ENCODE results near the gene MOSMO.
"Not testable (repeated sequence)": the region's sequence is repeated elsewhere in the genome, so short reads cannot be mapped to it uniquely, and the experiment has no call there.

Gene MOSMO

GRCh38 chr16:22001591-22001990 is 6.3 kb upstream of the MOSMO start:
- H3K4me3 ChIP-seq (ENCODE audit: low read length), result no peak overlapping the region
- TF ChIP-seq, protein P1, sequence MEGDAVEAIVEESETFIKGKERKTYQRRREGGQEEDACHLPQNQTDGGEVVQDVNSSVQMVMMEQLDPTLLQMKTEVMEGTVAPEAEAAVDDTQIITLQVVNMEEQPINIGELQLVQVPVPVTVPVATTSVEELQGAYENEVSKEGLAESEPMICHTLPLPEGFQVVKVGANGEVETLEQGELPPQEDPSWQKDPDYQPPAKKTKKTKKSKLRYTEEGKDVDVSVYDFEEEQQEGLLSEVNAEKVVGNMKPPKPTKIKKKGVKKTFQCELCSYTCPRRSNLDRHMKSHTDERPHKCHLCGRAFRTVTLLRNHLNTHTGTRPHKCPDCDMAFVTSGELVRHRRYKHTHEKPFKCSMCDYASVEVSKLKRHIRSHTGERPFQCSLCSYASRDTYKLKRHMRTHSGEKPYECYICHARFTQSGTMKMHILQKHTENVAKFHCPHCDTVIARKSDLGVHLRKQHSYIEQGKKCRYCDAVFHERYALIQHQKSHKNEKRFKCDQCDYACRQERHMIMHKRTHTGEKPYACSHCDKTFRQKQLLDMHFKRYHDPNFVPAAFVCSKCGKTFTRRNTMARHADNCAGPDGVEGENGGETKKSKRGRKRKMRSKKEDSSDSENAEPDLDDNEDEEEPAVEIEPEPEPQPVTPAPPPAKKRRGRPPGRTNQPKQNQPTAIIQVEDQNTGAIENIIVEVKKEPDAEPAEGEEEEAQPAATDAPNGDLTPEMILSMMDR (IDR thresholded peaks at IDR 0.05; ENCODE audit: insufficient read depth, low read depth, low read length, missing control alignments), result no peak
- peak; percentile 89 for DNase-seq (ENCODE audit: low read depth)

GRCh38 chr16:22002047-22002446 is 5.9 kb upstream of the MOSMO start:
- DNase-seq (ENCODE audit: low read depth), result peak; percentile 67
- H3K4me3 ChIP-seq (ENCODE audit: low read length), result not testable (repeated sequence)

- DNase-seq (ENCODE audit: low read depth), result no peak
- H3K4me3 ChIP-seq (ENCODE audit: low read length), result no peak overlapping the region
- TF ChIP-seq, protein P1 (IDR thresholded peaks at IDR 0.05; ENCODE audit: insufficient read depth, low read depth, low read length, missing control alignments), result no peak
These were observed 4.7 kb upstream of the MOSMO start for GRCh38 chr16:22003195-22003594.

GRCh38 chr16:22004341-22004740 is 3.6 kb upstream of the MOSMO start:
- H3K4me3 ChIP-seq (ENCODE audit: low read length), result no peak overlapping the region
- DNase-seq (ENCODE audit: low read depth), result no peak
- TF ChIP-seq, protein P1 (IDR thresholded peaks at IDR 0.05; ENCODE audit: insufficient read depth, low read depth, low read length, missing control alignments), result no peak

- no peak for DNase-seq (ENCODE audit: low read depth)
- no peak overlapping the region for H3K4me3 ChIP-seq (ENCODE audit: low read length)
- TF ChIP-seq, protein P1 (IDR thresholded peaks at IDR 0.05; ENCODE audit: insufficient read depth, low read depth, low read length, missing control alignments), result no peak
These were observed 2.2 kb upstream of the MOSMO start for GRCh38 chr16:22005746-22006145.

DNA sequence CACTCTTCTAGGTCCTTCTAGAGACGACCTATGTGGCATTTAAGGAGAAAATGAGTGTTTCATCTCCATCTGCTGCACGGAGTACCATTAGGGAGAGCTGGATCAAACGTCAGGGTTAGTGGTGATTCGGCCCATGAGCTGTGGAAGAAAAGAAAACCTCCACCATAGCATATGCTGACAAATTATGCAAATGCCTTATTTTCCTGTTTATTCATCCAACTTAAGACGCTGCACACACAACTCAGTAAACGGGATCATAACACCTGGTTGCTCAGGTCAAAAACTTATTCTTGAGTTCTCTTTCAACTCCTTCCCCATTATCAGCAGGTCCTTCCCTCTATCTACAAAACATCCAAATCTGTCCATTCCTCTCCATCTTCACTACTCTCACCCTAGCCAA is 1.3 kb upstream of the MOSMO start:
- H3K4me3 ChIP-seq (ENCODE audit: low read length), result no peak overlapping the region
- DNase-seq (ENCODE audit: low read depth), result no peak

GRCh38 chr16:22007159-22007508 is 777 bp upstream of the MOSMO start:
- TF ChIP-seq, protein P1 (IDR thresholded peaks at IDR 0.05; ENCODE audit: insufficient read depth, low read depth, low read length, missing control alignments), result no peak
- H3K4me3 ChIP-seq (ENCODE audit: low read length), result peak overlapping the region; percentile 74
- no peak for DNase-seq (ENCODE audit: low read depth)

More for the DNA sequence above, 1.3 kb upstream of the MOSMO start:
- TF ChIP-seq, protein P1 (IDR thresholded peaks at IDR 0.05; ENCODE audit: insufficient read depth, low read depth, low read length, missing control alignments), result no peak
